ENCODE results near the gene CFAP61.
"Not testable (repeated sequence)": the region's sequence is repeated elsewhere in the genome, so short reads cannot be mapped to it uniquely, and the experiment has no call there.

Gene CFAP61

GRCh38 chr20:20304942-20305341 lies 252.6 kb downstream of the CFAP61 start:
- in situ Hi-C loops (cut with HindIII; ENCODE audit: low sequenced_read_pairs), result no loop called here

GRCh38 chr20:20312562-20312961 lies 260.2 kb downstream of the CFAP61 start:
- in situ Hi-C loops (cut with HindIII; ENCODE audit: low sequenced_read_pairs), result no loop called here

- in situ Hi-C loops (cut with HindIII; ENCODE audit: low sequenced_read_pairs), result no loop called here
Measured at GRCh38 chr20:20317195-20317594, 264.9 kb downstream of the CFAP61 start.

GRCh38 chr20:20317621-20318364 lies 265.5 kb downstream of the CFAP61 start:
- in situ Hi-C loops (cut with HindIII; ENCODE audit: low sequenced_read_pairs), result no loop called here

- in situ Hi-C loops (cut with HindIII; ENCODE audit: low sequenced_read_pairs), result no loop called here
Measured at GRCh38 chr20:20318365-20319161, 266.2 kb downstream of the CFAP61 start.

- in situ Hi-C loops (cut with HindIII; ENCODE audit: low sequenced_read_pairs), result no loop called here
Measured at GRCh38 chr20:20321134-20321533, 268.8 kb downstream of the CFAP61 start.

- in situ Hi-C loops (cut with HindIII; ENCODE audit: low sequenced_read_pairs), result no loop called here
Measured at GRCh38 chr20:20321917-20322316, 269.6 kb downstream of the CFAP61 start.

GRCh38 chr20:20322912-20323311 lies 270.6 kb downstream of the CFAP61 start:
- in situ Hi-C loops (cut with HindIII; ENCODE audit: low sequenced_read_pairs), result no loop called here

GRCh38 chr20:20327746-20328145 lies 275.4 kb downstream of the CFAP61 start:
- in situ Hi-C loops (cut with HindIII; ENCODE audit: low sequenced_read_pairs), result no loop called here

- in situ Hi-C loops (cut with HindIII; ENCODE audit: low sequenced_read_pairs), result no loop called here
Measured at GRCh38 chr20:20329564-20329963, 277.2 kb downstream of the CFAP61 start.

- in situ Hi-C loops (cut with HindIII; ENCODE audit: low sequenced_read_pairs), result no loop called here
Measured at GRCh38 chr20:20331156-20331555, 278.8 kb downstream of the CFAP61 start.

GRCh38 chr20:20331817-20332216 lies 279.5 kb downstream of the CFAP61 start:
- in situ Hi-C loops (cut with HindIII; ENCODE audit: low sequenced_read_pairs), result no loop called here

- in situ Hi-C loops (cut with HindIII; ENCODE audit: low sequenced_read_pairs), result no loop called here
Measured at GRCh38 chr20:20333866-20334265, 281.5 kb downstream of the CFAP61 start.

GRCh38 chr20:20334489-20334888 lies 282.2 kb downstream of the CFAP61 start:
- in situ Hi-C loops (cut with HindIII; ENCODE audit: low sequenced_read_pairs), result no loop called here

- in situ Hi-C loops (cut with HindIII; ENCODE audit: low sequenced_read_pairs), result no loop called here
Measured at GRCh38 chr20:20338133-20338730, 285.9 kb downstream of the CFAP61 start.

- in situ Hi-C loops (cut with HindIII; ENCODE audit: low sequenced_read_pairs), result no loop called here
Measured at GRCh38 chr20:20340443-20340842, 288.1 kb downstream of the CFAP61 start.

GRCh38 chr20:20341371-20341770 lies 289.0 kb downstream of the CFAP61 start:
- in situ Hi-C loops (cut with HindIII; ENCODE audit: low sequenced_read_pairs), result no loop called here

GRCh38 chr20:20342066-20342465 lies 289.7 kb downstream of the CFAP61 start:
- in situ Hi-C loops (cut with HindIII; ENCODE audit: low sequenced_read_pairs), result no loop called here

- in situ Hi-C loops (cut with HindIII; ENCODE audit: low sequenced_read_pairs), result no loop called here
Measured at GRCh38 chr20:20343932-20344331, 291.6 kb downstream of the CFAP61 start.

- in situ Hi-C loops (cut with HindIII; ENCODE audit: low sequenced_read_pairs), result no loop called here
Measured at GRCh38 chr20:20344476-20344875, 292.1 kb downstream of the CFAP61 start.

- in situ Hi-C loops (cut with HindIII; ENCODE audit: low sequenced_read_pairs), result no loop called here
Measured at GRCh38 chr20:20353576-20353975, 301.2 kb downstream of the CFAP61 start.

GRCh38 chr20:20355503-20355902 lies 303.2 kb downstream of the CFAP61 start:
- in situ Hi-C loops (cut with HindIII; ENCODE audit: low sequenced_read_pairs), result not testable (repeated sequence)

Data from endothelial cell of hepatic sinusoid (primary cell).